Thymus (tissue), 14 donors: Measurements from ENCODE around the gene TNFAIP1. TPM values are rescaled to one million over a fixed set of nuclear protein-coding genes. Genes with fewer than 3 reads are reported as not detected.
"Not testable (repeated sequence)": the region's sequence is repeated elsewhere in the genome, so short reads cannot be mapped to it uniquely, and the experiment has no call there.

ENCODE experiments used
- DNase-seq, 9 donors: peaks; one replicate each; pipeline ENCODE4 v3.0.0-alpha.2; 2013; ENCODE audit warnings: low spot score in 9 of 9, low read depth in 6 of 9, missing footprints in 1 of 9
- H3K27ac ChIP-seq, 2 donors: one replicate each; pipeline ENCODE4 v1.5.1; 2013; ENCODE audit warnings: control low read depth in 1 of 2, low read depth in 1 of 2, low read length in 1 of 2, mild to moderate bottlenecking in 1 of 2, moderate library complexity in 1 of 2
- H3K27me3 ChIP-seq, 2 donors: one replicate each; pipeline ENCODE4 v1.5.1; 2013; ENCODE audit warnings: low read length in 1 of 2; ENCODE audit not compliant: control insufficient read depth in 2 of 2, insufficient read depth in 1 of 2
- H3K36me3 ChIP-seq, 2 donors: one replicate each; pipeline ENCODE4 v1.5.1; 2013; ENCODE audit warnings: low read length in 1 of 2, mild to moderate bottlenecking in 1 of 2, moderate library complexity in 1 of 2; ENCODE audit not compliant: control insufficient read depth in 2 of 2, insufficient read depth in 2 of 2
- H3K4me1 ChIP-seq, 2 donors: one replicate each; pipeline ENCODE4 v1.5.1; 2013; ENCODE audit warnings: low read length in 2 of 2; ENCODE audit not compliant: control insufficient read depth in 2 of 2, insufficient read depth in 2 of 2
- H3K4me3 ChIP-seq, 2 donors: one replicate each; pipeline ENCODE4 v1.5.1; 2013; ENCODE audit warnings: low read length in 2 of 2, control low read depth in 1 of 2, mild to moderate bottlenecking in 1 of 2
- H3K9me3 ChIP-seq, 2 donors: one replicate each; pipeline ENCODE4 v1.5.1; 2013; ENCODE audit warnings: low read length in 1 of 2, mild to moderate bottlenecking in 1 of 2; ENCODE audit not compliant: control insufficient read depth in 2 of 2, insufficient read depth in 1 of 2
- WGBS: extraction: QIAGEN DNeasy Blood & Tissue Kit; methylation state at CpG from one replicate; pipeline ENCODE4 v1.1.7; 2013; 5-methylcytosine and 5-hydroxymethylcytosine counted together
- long read RNA-seq, 10 donors: transcript quantifications; one replicate each; lab custom pipeline, GENCODE V29; 2026
- polyA plus RNA-seq: library from polyadenylated mRNA; stranded (reverse); fragments of 200-250 nt; gene quantifications from one replicate; pipeline ENCODE4 v1.2.3, GENCODE V29; 2013
- total RNA-seq: library from RNA; stranded (reverse); fragments of 120-200 nt; gene quantifications from one replicate; pipeline ENCODE4 v1.2.4, GENCODE V29; 2013
- donor health status: healthy.

Gene TNFAIP1, protein sequence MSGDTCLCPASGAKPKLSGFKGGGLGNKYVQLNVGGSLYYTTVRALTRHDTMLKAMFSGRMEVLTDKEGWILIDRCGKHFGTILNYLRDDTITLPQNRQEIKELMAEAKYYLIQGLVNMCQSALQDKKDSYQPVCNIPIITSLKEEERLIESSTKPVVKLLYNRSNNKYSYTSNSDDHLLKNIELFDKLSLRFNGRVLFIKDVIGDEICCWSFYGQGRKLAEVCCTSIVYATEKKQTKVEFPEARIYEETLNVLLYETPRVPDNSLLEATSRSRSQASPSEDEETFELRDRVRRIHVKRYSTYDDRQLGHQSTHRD
- 11.3 TPM for total RNA-seq
- polyA plus RNA-seq = 19.4 TPM
- long read RNA-seq, donor 1 = 0 reads
- long read RNA-seq, donor 2 = 0 reads
- long read RNA-seq, donor 3, partial matches to known transcripts = 0 of 24 reads
- long read RNA-seq, donor 3, other reads (novel, unspliced or antisense) = 22 of 24 reads
- long read RNA-seq, donor 4, partial matches to known transcripts = 0 of 24 reads
- long read RNA-seq, donor 4, other reads (novel, unspliced or antisense) = 21 of 24 reads
- long read RNA-seq, donor 5, partial matches to known transcripts = 15 of 19 reads
- long read RNA-seq, donor 5, other reads (novel, unspliced or antisense) = 0 of 19 reads
- long read RNA-seq, donor 6, transcript TNFAIP1-201 (7 exons, 3,627 nt) = major isoform, 5 of 5 reads
- long read RNA-seq, donor 6, partial matches to known transcripts = 0 of 5 reads
- long read RNA-seq, donor 6, other reads (novel, unspliced or antisense) = 0 of 5 reads
- long read RNA-seq, donor 7, transcript TNFAIP1-201 (7 exons, 3,627 nt) = major isoform, 5 of 5 reads
- long read RNA-seq, donor 7, partial matches to known transcripts = 0 of 5 reads
- long read RNA-seq, donor 7, other reads (novel, unspliced or antisense) = 0 of 5 reads
- long read RNA-seq, donor 8, partial matches to known transcripts = 0 of 2 reads
- long read RNA-seq, donor 8, other reads (novel, unspliced or antisense) = 0 of 2 reads
- long read RNA-seq, donor 9, partial matches to known transcripts = 0 of 1 reads
- long read RNA-seq, donor 9, other reads (novel, unspliced or antisense) = 0 of 1 reads
- long read RNA-seq, donor 10, transcript TNFAIP1-201 (7 exons, 3,627 nt) = major isoform, 5 of 5 reads
- long read RNA-seq, donor 10, partial matches to known transcripts = 0 of 5 reads
- long read RNA-seq, donor 10, other reads (novel, unspliced or antisense) = 0 of 5 reads

DNA sequence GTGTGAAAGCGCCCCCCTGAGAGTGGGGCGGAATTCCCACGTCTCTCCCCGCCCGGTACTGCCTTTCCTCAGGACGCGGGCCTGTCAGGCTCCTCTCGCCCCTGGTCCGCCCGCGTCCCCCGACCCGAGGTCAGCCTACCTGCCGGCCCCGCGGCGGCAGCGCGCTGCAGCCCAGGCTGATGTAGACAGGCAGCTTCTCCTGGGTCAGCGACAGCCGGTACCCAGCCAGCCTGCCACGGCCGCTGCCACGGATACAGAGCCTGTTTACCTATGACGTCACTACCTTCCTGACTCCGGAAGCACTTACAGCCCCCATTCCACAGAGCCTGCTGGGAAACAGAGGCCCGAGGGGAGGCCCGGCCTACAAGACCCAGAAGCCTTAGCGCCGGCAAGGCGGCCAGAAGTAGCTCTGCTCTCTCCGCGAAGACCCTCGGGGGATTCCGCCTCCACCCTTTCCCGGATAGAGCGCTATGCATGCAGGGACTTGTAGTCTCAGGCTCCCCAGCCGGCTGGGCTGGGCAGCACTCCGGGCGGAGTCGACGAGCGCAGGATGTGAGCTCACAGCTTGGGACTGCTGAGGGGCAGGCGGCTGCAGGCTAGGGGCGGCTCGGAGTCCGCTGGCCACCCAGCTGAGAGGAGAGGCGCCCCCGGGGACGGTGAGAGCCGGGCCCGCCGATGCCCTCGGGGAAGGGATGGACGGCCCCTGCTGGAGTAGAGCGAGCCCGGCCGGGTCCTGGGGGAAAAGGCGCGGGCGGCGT is at the start of gene TNFAIP1, which contains the start of gene IFT20:
Gene TNFAIP1, plus strand, starts transcription at position 561 of the 758 bp plus-strand sequence. CDS start 3,761 bp downstream, outside the sequence.
Gene IFT20, minus strand, starts transcription at position 272 of the 758 bp plus-strand sequence. CDS start 3,487 bp downstream, outside the sequence.
- H3K27me3 ChIP-seq = no peaks in the 10 kb centered on the region
- DNase-seq = peak; percentile 92 to 99 (median 98)
- H3K4me1 ChIP-seq = peaks cover 19 to 21% of the 10 kb centered on the region in 2 donors
- peak within 1 kb of the TSS; percentile 80 to 92 for H3K27ac ChIP-seq
- under 1% methylated on average over 62 of the region's 62 CpGs for WGBS
- peak within 1 kb of the TSS; percentile 76 to 84 for H3K4me3 ChIP-seq
- H3K9me3 ChIP-seq = no peaks in the 10 kb centered on the region
- peaks cover 18 to 25% of the 10 kb centered on the region in 2 donors for H3K36me3 ChIP-seq

DNA sequence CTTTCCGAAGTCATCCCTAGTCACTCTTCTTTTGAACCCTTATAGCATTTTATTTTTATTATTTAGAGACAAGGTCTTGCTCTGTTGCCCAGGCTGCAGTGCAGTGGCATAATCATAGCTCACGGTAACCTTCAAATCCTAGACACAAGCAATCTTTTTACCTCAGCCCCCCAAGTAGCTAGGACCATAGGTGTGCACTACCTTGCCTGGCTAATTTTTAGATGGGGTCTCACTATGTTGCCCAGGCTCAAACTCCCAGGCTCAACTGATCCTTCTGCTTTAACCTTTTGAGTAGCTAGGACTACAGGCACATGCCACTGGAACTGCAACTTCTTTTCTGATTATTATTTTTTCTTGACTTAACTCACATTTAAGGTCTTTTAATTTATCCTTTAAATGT is 49.6 kb upstream of the TNFAIP1 start:
- H3K27ac ChIP-seq = no peak overlapping the region
- H3K36me3 ChIP-seq = no peaks in the 10 kb centered on the region
- peaks cover 2 to 16% of the 10 kb centered on the region in 2 donors for H3K27me3 ChIP-seq
- H3K9me3 ChIP-seq = no peaks in the 10 kb centered on the region
- DNase-seq = no peak
- H3K4me3 ChIP-seq = no peak overlapping the region
- no peaks in the 10 kb centered on the region for H3K4me1 ChIP-seq
- 50% methylated on average over 2 of the region's 2 CpGs for WGBS

- peaks cover 0 to 13% of the 10 kb centered on the region in 2 donors for H3K27me3 ChIP-seq
- no peak overlapping the region for H3K4me3 ChIP-seq
- H3K36me3 ChIP-seq = no peaks in the 10 kb centered on the region
- no peak overlapping the region for H3K27ac ChIP-seq
- DNase-seq = no peak
- no peaks in the 10 kb centered on the region for H3K4me1 ChIP-seq
- H3K9me3 ChIP-seq = no peaks in the 10 kb centered on the region
- WGBS = 93% methylated on average over 2 of the region's 2 CpGs
Observed at GRCh38 chr17:28290703-28291102, 44.9 kb upstream of the TNFAIP1 start.

DNA sequence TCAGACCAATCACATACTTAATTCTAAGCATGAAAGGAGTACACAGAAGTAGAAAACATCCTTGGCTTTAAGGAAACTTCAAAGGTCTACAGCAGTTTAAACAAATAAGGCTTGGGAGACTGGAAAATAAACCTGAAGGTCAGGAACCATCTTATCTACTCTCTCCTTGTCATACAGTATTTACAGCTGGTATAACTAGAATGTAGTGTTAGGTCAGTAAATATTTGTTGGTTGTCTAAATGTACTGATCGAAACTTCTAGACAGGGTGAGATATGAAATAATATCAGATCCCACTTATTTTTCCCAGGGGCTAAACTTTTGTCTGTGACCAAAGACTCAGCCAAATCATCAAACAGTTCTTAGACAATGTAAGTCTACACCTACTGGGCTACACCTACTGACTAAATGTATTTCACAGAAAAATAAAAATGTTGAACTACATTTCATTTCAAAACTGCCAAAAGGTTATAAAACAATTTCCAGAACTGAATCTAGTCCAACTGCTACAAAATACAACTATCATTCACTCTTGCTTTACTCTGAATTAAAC is 43.7 kb upstream of the TNFAIP1 start:
- Histone ChIP-seq H3K27me3 (peaks cover 0 to 10% of the 10 kb centered on the region in 2 donors), H3K36me3 (no peaks in the 10 kb centered on the region), H3K27ac (no peak overlapping the region), H3K4me3 (no peak overlapping the region), H3K9me3 (no peaks in the 10 kb centered on the region), H3K4me1 (no peaks in the 10 kb centered on the region)
- no peak for DNase-seq
- 97% methylated on average over 1 of the region's 1 CpG for WGBS

DNA sequence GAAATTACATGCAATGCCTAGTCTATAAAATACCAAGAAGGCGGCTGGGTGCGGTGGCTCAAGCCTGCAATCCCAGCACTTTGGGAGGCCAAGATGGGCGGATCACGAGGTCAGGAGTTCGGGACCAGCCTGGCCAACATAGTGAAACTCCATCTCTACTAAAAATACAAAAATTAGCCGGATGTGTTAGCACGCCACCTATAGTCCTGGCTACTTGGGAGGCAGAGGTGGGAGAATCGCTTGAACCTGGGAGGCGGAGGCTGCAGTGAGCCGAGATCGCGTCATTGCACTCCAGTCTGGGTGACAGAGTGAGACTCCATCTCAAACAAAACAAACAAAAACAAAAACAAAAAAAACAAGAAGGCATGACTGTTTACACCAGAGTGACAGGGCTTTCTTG is 42.7 kb upstream of the TNFAIP1 start:
- H3K27ac ChIP-seq, H3K36me3 ChIP-seq, H3K4me1 ChIP-seq, H3K4me3 ChIP-seq, H3K9me3 ChIP-seq, DNase-seq: not testable (repeated sequence)
- H3K27me3 ChIP-seq = peaks cover 0 to 10% of the 10 kb centered on the region in 2 donors
- WGBS = 89% methylated on average over 12 of the region's 12 CpGs

- DNase-seq = no peak
- no peak overlapping the region for H3K27ac ChIP-seq
- no peaks in the 10 kb centered on the region for H3K36me3 ChIP-seq
- no peak overlapping the region for H3K4me3 ChIP-seq
- 89% methylated on average over 6 of the region's 6 CpGs for WGBS
- peaks cover 0 to 13% of the 10 kb centered on the region in 2 donors for H3K27me3 ChIP-seq
- H3K4me1 ChIP-seq = no peaks in the 10 kb centered on the region
- H3K9me3 ChIP-seq = no peaks in the 10 kb centered on the region
Observed at GRCh38 chr17:28293994-28294393, 41.6 kb upstream of the TNFAIP1 start.

DNA sequence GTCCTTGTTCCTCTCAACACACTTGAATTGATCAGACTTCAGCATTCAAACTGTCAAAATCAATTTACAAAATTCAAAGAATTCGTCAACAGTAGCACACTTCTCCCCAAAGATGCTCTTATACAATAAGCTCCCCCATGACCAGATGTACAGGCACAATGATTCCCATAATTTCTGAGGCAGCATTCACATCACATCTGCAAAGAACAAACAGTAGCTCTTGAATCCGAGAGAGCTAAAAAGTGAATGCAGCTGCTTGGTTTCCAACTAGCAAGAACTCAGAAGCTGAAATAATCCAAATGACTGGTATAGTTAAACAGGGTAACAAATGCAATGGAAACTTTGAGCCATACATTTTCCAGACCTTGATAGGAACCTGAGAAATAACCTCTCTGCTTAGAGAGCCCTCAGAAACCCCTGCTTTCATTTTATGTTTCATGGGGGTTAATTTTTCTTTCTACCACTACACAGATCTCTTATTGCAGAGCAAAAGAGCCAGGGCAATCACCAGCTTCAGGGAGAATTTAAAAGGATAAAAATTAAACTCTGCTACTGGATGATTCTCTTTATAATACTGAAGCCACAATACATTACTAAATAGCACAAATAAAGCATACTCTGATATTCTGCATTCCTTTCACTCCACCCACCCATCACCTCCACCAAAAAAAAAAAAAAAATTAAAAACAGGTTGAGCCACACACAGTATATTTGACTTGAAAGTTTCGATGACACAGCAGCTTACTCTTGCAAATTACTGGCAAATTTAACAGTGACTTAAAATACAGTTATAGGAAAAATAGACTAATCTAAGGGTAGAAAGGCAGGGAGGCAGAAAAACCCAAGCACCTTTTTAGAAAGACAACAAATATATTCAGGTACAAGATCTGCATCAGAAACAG is 39.6 kb upstream of the TNFAIP1 start:
- no peaks in the 10 kb centered on the region for H3K36me3 ChIP-seq
- no peak for DNase-seq
- peaks cover 0 to 11% of the 10 kb centered on the region in 2 donors for H3K27me3 ChIP-seq
- no peak overlapping the region for H3K4me3 ChIP-seq
- 93% methylated on average over 3 of the region's 3 CpGs for WGBS
- H3K4me1 ChIP-seq = no peaks in the 10 kb centered on the region
- H3K27ac ChIP-seq = no peak overlapping the region
- no peaks in the 10 kb centered on the region for H3K9me3 ChIP-seq
